Stimulated activated CD8-positive, alpha-beta memory T cell treated with anti-CD3 and anti-CD28 coated beads, Interleukin-7, amount 100 ng/mL, for 24 hours (primary cell): ENCODE measurements around the gene CGB1.
A peak's percentile ranks its signal among the peaks of the same experiment; 100 is the strongest.
"Not testable (repeated sequence)": the region's sequence is repeated elsewhere in the genome, so short reads cannot be mapped to it uniquely, and the experiment has no call there.

ENCODE experiments used
- DNase-seq: peaks from one replicate; pipeline ENCODE4 v3.0.0-alpha.2; 2020; ENCODE audit warnings: low read depth

The CGB1 gene

GRCh38 chr19:49020931-49021895 is 15.5 kb downstream of the CGB1 start:
- no peak for DNase-seq

GRCh38 chr19:49020342-49020741 is 16.4 kb downstream of the CGB1 start:
- no peak for DNase-seq

- peak; percentile 45 for DNase-seq
Measured at GRCh38 chr19:49019242-49019932, 17.3 kb downstream of the CGB1 start.

- not testable (repeated sequence) for DNase-seq
Measured at GRCh38 chr19:49018388-49019241, 18.1 kb downstream of the CGB1 start.

- no peak for DNase-seq
Measured at GRCh38 chr19:49017666-49018351, 18.9 kb downstream of the CGB1 start.

- no peak for DNase-seq
Measured at GRCh38 chr19:49017041-49017665, 19.5 kb downstream of the CGB1 start, which contains the start of gene LHB. TSS of gene LHB (minus strand) at chr19:49017091. CDS start at chr19:49017081, 10 bp downstream.

GRCh38 chr19:49016067-49016839 is 20.4 kb downstream of the CGB1 start:
- no peak for DNase-seq

GRCh38 chr19:49014870-49015255 is 21.8 kb downstream of the CGB1 start:
- no peak for DNase-seq

GRCh38 chr19:49014123-49014869 is 22.4 kb downstream of the CGB1 start:
- no peak for DNase-seq

- no peak for DNase-seq
Measured at GRCh38 chr19:49011194-49011593, 25.5 kb downstream of the CGB1 start.

- DNase-seq: no peak
Measured at GRCh38 chr19:49010453-49010852, 26.2 kb downstream of the CGB1 start.

- no peak for DNase-seq
Measured at GRCh38 chr19:49009828-49010227, 26.9 kb downstream of the CGB1 start.

GRCh38 chr19:49006905-49007304 is 29.8 kb downstream of the CGB1 start:
- no peak for DNase-seq

- no peak for DNase-seq
Measured at GRCh38 chr19:49004964-49005614, 31.6 kb downstream of the CGB1 start.

GRCh38 chr19:49004133-49004532 is 32.6 kb downstream of the CGB1 start:
- DNase-seq: no peak

GRCh38 chr19:48999481-49000325 is 37.0 kb downstream of the CGB1 start:
- peak; percentile 36 for DNase-seq

GRCh38 chr19:48997972-48998371 is 38.7 kb downstream of the CGB1 start:
- peak; percentile 31 for DNase-seq

- DNase-seq: no peak
Measured at GRCh38 chr19:48994035-48994386, 42.7 kb downstream of the CGB1 start.
